ENCODE data around the gene RAB3GAP2.
"Not testable (repeated sequence)": the region's sequence is repeated elsewhere in the genome, so short reads cannot be mapped to it uniquely, and the experiment has no call there.

Gene RAB3GAP2

GRCh38 chr1:220236278-220236677 is 36.0 kb downstream of the RAB3GAP2 start:
- DNase-seq, result not testable (repeated sequence)

DNA sequence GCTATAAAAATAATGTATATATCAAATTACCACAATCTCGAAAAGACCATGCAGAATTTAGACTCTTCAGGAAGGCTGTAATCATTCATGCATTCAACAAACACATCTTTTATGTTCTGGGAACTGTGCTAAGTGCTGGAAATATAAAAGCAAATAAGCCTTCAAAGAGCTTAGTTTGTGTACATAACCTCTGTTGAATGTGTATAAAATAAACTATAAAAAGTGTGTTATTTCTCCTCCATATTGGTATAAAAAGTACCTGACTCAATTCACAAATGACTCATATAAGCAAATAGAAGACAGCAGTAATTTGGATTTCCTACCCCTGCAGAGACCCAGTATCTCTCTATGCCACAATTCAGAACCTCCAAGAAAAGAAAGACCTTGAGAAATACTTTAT is 36.8 kb downstream of the RAB3GAP2 start:
- DNase-seq, result no peak

DNA sequence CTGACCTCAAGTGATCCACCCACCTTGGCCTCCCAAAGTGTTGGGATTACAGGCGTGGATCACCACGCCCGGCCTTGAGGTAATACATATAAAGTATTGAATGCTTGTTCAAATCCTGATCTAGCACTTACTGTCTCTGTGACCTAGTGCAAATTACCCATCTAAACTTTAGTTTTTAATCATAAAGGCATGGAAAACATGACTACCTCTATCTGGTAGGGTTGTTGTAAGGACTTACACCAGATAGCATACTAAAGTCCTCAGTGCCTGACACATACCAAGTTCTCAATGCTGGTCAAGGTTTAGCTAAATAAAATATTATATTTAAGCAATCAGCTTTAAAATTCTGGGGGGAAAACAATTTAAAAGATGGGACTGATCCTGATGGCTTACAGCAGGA is 38.3 kb downstream of the RAB3GAP2 start:
- no peak for DNase-seq

DNA sequence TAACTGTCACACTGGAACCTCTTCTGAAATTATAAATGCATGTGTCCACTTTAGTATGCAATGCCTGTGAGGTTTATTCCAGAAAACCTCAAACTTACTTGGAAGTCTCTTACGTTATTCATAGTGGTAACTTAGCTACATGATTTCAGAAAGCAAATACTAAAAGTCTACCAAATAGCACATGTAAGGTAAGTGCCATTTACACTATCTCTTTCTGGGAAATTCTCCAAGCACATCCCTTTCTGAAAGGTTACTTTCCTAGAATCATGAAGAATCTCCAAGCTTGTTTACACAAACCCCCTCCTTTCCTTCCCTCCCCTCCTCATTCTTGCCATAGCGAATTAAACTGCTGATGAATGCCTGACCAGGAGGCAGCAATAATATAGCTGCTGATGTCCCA is 42.5 kb downstream of the RAB3GAP2 start:
- DNase-seq, result no peak

- DNase-seq, result no peak
These were observed 44.9 kb downstream of the RAB3GAP2 start for GRCh38 chr1:220227393-220227792.

DNA sequence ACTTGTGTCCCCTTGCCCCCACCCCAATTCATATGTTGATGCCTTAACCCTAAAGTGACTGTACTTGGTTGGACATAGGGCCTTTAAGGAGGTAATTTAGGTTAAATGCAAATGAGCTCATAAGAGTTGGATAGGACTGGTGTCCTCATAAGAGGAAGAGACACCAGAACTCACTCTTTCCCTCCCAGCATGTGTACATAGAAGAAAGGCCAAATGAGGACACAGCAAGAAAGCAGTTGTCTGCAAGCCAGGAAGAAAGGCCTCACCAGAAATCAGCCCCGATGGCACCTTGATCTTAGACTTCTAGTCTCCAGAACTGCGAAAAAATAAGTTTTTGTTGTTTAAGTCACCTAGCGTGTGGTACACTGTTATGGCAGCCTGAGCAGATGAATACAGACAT is 45.5 kb downstream of the RAB3GAP2 start:
- no peak for DNase-seq

- DNase-seq, result no peak
These were observed 46.3 kb downstream of the RAB3GAP2 start for GRCh38 chr1:220225957-220226356.

DNA sequence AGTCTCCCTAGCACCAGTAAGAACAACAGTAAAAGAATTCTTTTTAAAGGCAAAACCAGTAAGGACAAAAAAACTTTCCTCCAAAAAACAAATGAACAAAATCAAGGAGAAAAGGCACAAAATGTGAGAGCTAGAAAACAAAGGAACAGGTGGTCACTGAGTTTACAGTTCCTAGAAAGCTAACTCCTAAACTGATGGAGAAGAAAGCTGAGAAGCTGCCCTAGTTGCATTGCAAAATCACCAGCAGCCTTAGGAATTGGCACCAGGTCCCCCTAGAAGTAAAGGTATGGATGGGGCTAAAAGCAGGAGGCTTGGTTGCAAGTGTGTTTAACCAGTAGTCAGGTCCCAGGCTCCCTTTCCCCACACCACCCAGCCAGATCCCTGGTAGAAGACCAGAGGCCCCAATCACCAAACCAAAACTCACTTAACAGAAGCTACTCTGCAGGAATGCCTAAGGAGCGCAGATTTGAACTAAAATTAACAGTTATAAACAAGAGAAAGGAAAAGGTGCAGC is 47.6 kb downstream of the RAB3GAP2 start:
- DNase-seq, result no peak

- no peak for DNase-seq
These were observed 48.2 kb downstream of the RAB3GAP2 start for GRCh38 chr1:220224033-220224432.

- no peak for DNase-seq
These were observed 49.3 kb downstream of the RAB3GAP2 start for GRCh38 chr1:220222939-220223338.

DNA sequence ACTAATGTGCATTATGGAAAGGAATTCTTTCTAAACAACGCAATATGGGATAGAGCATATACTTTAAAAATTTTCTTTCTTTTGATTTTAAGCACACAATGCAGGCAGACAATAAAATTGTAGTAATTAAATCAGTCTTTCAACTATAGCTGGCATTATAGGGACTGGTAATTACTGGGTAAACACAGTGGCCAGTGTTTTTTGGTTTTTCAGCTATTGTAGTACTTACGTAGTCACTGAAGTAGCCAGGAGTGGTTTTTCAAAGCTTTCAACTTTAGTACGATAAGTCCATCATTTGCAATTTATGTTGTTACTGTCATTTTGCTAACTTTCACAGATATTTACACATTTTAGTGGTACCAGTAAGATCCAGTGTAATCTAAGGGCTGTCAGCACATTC is 50.6 kb downstream of the RAB3GAP2 start:
- no peak for DNase-seq

GRCh38 chr1:220221269-220221668 is 51.0 kb downstream of the RAB3GAP2 start:
- no peak for DNase-seq

DNA sequence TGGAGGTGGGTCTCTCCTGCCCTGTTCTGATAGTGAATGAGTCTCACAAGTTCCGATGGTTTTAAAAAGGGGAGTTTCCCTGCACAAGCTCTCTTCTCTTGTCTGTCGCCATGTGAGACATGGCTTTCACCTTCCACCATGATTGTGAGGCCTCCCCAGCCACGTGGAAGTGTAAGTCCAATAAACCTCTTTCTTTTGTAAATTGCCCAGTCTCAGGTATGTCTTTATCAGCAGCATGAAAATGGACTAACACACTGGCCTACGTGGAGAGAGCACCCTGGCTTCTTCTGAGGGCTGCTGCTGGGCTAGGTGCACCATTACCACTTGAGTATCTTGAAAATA is 51.6 kb downstream of the RAB3GAP2 start:
- DNase-seq, result not testable (repeated sequence)

- no peak for DNase-seq
These were observed 52.2 kb downstream of the RAB3GAP2 start for GRCh38 chr1:220219865-220220698.

- no peak for DNase-seq
These were observed 53.2 kb downstream of the RAB3GAP2 start for GRCh38 chr1:220219136-220219442.

DNA sequence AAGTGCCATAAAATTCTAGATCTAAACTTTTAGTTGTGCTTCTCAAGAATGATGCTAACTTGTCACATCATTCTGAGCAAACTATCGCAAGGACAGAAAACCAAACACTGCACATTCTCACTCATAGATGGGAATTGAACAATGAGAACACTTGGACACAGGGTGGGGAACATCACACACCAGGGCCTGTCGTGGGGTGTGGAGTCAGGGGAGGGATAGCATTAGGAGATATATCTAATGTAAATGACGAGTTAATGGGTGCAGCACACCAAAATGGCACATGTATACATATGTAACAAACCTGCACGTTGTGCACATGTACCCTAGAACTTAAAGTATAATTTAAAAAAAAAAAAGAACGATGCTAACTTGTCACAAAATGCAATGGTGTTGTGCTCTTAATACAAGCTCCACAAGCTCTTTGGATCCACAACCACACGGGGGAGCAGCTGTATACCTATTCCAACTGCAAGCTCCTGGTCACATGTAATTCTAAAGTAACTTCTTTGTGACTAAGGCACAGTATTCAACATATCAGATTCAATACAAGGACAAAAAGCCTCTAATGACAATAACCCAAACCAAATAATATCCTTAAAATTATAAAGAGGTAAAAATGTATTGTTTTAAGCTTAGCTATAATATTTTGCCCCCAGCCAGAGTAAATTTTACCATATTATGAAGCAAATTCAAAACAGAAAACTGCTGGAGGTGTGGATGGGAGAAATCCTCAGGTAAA is 53.7 kb downstream of the RAB3GAP2 start:
- DNase-seq, result peak in 2 of 4 experiments; percentile 0 to 11

- no peak for DNase-seq
These were observed 54.8 kb downstream of the RAB3GAP2 start for GRCh38 chr1:220217383-220217988.

GRCh38 chr1:220213382-220213983 is 58.8 kb downstream of the RAB3GAP2 start:
- DNase-seq, result no peak

GRCh38 chr1:220207411-220207810 is 64.8 kb downstream of the RAB3GAP2 start:
- no peak for DNase-seq

GRCh38 chr1:220204758-220205157 is 67.5 kb downstream of the RAB3GAP2 start:
- not testable (repeated sequence) for DNase-seq

- no peak for DNase-seq
These were observed 68.4 kb downstream of the RAB3GAP2 start for GRCh38 chr1:220203816-220204215.

DNA sequence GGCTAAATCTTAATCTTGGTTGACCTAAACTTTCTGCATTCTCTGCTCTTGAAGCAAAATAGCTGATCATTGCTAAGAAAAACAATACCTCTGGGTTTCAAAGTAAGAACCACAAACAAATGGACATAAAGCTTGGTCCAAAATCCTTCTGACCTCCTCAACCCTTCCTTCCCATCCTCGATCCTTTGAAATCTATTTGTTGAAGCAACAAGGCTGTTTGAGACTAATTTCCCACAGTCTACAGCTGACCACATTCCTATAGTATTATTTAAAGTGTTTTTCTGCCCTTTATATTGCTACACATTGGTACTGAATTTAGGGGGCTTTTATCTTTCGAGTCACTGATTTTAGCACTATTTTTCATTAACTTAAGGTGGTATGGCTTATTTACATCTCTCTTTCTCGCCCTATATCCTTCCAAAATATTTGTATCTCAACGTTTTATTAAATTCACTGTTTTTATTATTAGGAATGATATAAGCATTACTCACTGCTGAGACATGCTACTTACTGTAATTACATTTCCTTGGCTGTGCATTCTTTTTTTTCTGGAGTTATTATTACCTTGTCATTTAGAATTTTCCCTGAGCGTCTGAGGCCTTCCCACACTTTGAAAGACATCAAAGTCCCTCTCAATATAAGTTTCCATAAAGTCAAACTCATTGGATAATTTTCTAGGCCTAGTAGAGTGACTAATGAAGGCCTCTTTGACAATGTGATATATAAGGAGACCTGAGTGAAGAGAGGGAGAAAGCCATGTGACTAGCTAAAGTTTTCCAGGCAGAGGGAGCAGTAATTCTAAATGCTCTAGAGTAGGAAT is 73.9 kb downstream of the RAB3GAP2 start:
- DNase-seq, result no peak

DNA sequence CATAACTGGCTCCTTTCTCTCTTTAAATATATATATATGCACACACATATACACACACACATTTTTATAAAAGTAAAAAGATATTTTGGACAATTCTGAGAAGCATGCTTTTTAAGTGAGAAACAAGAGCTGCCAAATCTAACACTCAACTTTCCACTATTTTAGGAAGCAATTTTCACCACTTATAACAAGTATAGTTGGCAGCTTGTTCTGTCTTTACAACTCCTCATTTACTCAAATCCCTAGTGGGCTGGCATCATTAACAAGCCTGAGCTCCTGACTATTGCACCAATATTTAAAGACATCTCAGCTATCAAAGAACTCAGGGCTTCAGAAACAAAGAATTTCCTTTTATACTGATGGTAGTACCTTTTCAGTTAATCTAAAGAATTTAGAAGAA is 76.6 kb downstream of the RAB3GAP2 start:
- no peak for DNase-seq

Data from activated naive CD4-positive, alpha-beta T cell (primary cell).